Gastrocnemius medialis (tissue), 4 donors: ENCODE measurements around the gene TMEM89. TPM values are rescaled to one million over a fixed set of nuclear protein-coding genes. Genes with fewer than 3 reads are reported as not detected.

ENCODE experiments used
- ATAC-seq, 2 donors: fragments of 150-250 bp; one replicate each; pipeline ENCODE4 v1.9.1; 2016
- DNase-seq, 2 donors: peaks; one replicate each; pipeline ENCODE4 v3.0.0-alpha.2; 2019
- H3K27ac ChIP-seq, 4 donors: fragments of 200-600 bp; sonication (generic); 1 replicate in 1 of 4; 2 replicates in 3 of 4; pipeline ENCODE4 v1.5.1; 2016 to 2018; ENCODE audit warnings: mild to moderate bottlenecking in 2 of 4, moderate library complexity in 1 of 4
- H3K27me3 ChIP-seq, 3 donors: fragments of 200-600 bp; sonication (generic) in 2 of 3; 1 replicate in 1 of 3; 2 replicates in 2 of 3; pipeline versions ENCODE4 v1.5.1 to v1.6.0; 2016 to 2019; ENCODE audit warnings: mild to moderate bottlenecking in 1 of 3, moderate library complexity in 1 of 3
- H3K36me3 ChIP-seq, 2 donors: fragments of 200-600 bp; sonication (generic) in 1 of 2; one replicate each; pipeline ENCODE4 v1.5.1; 2017 to 2018
- H3K4me1 ChIP-seq, 2 donors: fragments of 200-600 bp; sonication (generic) in 1 of 2; one replicate each; pipeline ENCODE4 v1.5.1; 2016 to 2017; ENCODE audit warnings: mild to moderate bottlenecking in 2 of 2
- H3K4me3 ChIP-seq, 4 donors: fragments of 200-600 bp; sonication (generic) in 3 of 4; 1 replicate in 1 of 4; 2 replicates in 3 of 4; pipeline ENCODE4 v1.5.1; 2016 to 2019; ENCODE audit warnings: mild to moderate bottlenecking in 2 of 4
- H3K9me3 ChIP-seq, 3 donors: fragments of 200-600 bp; sonication (generic) in 2 of 3; 1 replicate in 1 of 3; 2 replicates in 2 of 3; pipeline ENCODE4 v1.5.1; 2016 to 2019
- POLR2A ChIP-seq, 2 donors: fragments of 450-650 bp; IDR thresholded peaks; one replicate each; pipeline ENCODE4 v1.6.1; 2017; ENCODE audit warnings: antibody characterized with exemption in 2 of 2, mild to moderate bottlenecking in 2 of 2, moderate library complexity in 2 of 2
- in situ Hi-C, 4 donors: fragments of 200-750 bp; cut with MboI; loops; one replicate each; pipeline versions ENCODE4 v1.15.0 to v1.8.0; 2017; ENCODE audit warnings: low sequenced_read_pairs in 4 of 4
- intact Hi-C: fragments of 100-400 bp; cut with DNase I; formaldehyde crosslinking; loops from one replicate; pipeline ENCODE4 v1.15.1; 2023; ENCODE audit warnings: low total_unique reads
- total RNA-seq, 4 donors: library from RNA; depleted of rRNA; stranded (reverse); fragments of >200 nt; gene quantifications; one replicate each; pipeline versions ENCODE4 v1.1.0 to v1.2.3, GENCODE V29; 2016
- TF ChIP-seq, protein P1 (sequence below), 5 experiments: fragments of 450-650 bp in 3 of 5; fragments of 200-600 bp in 2 of 5; sonication (generic) in 2 of 5; IDR thresholded peaks in 4 of 5; conservative IDR thresholded peaks in 1 of 5; 1 replicate in 4 of 5; 2 replicates in 1 of 5; pipeline ENCODE4 v1.5.1; 2016 to 2019; ENCODE audit warnings: antibody characterized with exemption in 5 of 5, mild to moderate bottlenecking in 3 of 5, moderate library complexity in 3 of 5

The TMEM89 gene
- total RNA-seq, 4 donors from 2014 or later = not detected

DNA sequence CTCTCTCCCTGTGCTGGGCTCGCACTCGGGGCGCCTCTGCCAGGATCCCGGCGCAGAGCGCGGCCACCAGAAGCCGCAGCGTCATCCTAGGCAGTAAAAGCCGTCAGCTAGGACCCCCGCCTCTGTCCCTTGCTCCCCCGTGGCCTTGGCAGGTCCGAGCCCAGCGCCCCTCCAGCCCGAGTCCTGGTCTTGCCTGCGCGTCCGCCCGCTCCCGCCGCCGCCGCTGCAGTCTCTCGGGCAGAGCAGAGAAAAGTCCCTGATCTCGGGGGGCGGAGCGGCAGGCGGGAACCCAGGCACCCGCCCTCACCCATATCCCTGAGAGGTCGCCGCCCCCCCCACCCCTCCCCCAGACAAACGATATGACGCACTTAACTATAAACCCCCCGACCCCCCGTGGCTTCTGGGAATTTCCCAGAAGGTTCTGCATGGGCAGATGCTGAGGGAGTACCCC is 26.5 kb downstream of the TMEM89 start, which contains the start of gene COL7A1:
Gene COL7A1 (minus strand): TSS at position 255 of the 451 bp plus-strand sequence. CDS start 170 bp downstream, at position 85.
- Histone ChIP-seq H3K36me3 (peaks cover 0 to 12% of the 10 kb centered on the region in 2 donors), H3K4me3 (peak within 1 kb of the TSS; percentile 38 to 50 (median 44)), H3K9me3 (no peaks in the 10 kb centered on the region), H3K27ac (peak within 1 kb of the TSS; percentile 85 to 98 (median 92)), H3K27me3 (no peaks in the 10 kb centered on the region), H3K4me1 (peaks cover 48 to 53% of the 10 kb centered on the region in 2 donors)
- TF ChIP-seq POLR2A (IDR thresholded peaks at IDR 0.05) = no peak
- TF ChIP-seq, protein P1, sequence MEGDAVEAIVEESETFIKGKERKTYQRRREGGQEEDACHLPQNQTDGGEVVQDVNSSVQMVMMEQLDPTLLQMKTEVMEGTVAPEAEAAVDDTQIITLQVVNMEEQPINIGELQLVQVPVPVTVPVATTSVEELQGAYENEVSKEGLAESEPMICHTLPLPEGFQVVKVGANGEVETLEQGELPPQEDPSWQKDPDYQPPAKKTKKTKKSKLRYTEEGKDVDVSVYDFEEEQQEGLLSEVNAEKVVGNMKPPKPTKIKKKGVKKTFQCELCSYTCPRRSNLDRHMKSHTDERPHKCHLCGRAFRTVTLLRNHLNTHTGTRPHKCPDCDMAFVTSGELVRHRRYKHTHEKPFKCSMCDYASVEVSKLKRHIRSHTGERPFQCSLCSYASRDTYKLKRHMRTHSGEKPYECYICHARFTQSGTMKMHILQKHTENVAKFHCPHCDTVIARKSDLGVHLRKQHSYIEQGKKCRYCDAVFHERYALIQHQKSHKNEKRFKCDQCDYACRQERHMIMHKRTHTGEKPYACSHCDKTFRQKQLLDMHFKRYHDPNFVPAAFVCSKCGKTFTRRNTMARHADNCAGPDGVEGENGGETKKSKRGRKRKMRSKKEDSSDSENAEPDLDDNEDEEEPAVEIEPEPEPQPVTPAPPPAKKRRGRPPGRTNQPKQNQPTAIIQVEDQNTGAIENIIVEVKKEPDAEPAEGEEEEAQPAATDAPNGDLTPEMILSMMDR (IDR thresholded peaks at IDR 0.05 in 4 of 5, conservative IDR thresholded peaks at IDR 0.05 in 1 of 5) = no peak
- no peak for ATAC-seq
- in situ Hi-C loops (no loop called here), intact Hi-C loops (no loop called here)
- DNase-seq = no peak

DNA sequence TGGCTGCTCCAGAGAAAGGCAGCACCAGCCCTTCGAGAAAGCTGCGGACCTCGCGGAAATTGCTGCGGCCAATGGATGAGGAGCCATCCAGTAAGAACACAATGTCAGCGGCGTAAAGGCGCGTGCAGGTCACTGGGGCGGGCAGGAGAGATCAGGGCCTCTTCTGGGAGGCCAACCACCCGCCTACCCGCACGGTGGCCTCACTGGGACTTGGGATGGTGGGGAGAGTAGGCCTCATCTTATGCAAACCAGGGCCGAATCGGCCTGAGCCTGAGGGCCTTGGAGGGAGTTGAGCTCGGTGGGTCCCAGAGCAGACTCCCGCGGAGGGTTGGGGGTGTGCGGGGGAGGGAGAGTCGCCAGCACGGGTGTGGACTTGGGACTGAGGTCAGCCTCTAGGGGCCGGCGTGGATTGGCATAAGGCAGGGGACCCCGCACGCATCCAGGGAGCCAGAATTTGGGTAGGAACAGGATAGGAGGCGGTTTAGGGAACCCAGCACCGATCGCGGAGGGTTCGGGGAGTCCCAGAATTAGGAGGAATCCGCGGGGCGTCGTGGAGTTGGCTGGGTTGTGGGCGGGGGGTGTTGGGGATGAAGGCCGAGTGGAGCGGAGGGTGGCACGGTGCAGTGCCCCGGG is 27.0 kb downstream of the TMEM89 start:
- Histone ChIP-seq H3K27me3 (no peaks in the 10 kb centered on the region), H3K4me3 (peak overlapping the region; percentile 38 to 50 (median 44)), H3K27ac (peak overlapping the region in 1 of 4 donors; percentile 47), H3K4me1 (peaks cover 42 to 47% of the 10 kb centered on the region in 2 donors), H3K9me3 (no peaks in the 10 kb centered on the region), H3K36me3 (peaks cover 0 to 6% of the 10 kb centered on the region in 2 donors)
- TF ChIP-seq, protein P1 (IDR thresholded peaks at IDR 0.05 in 4 of 5, conservative IDR thresholded peaks at IDR 0.05 in 1 of 5) = no peak
- no peak for TF ChIP-seq POLR2A (IDR thresholded peaks at IDR 0.05)
- ATAC-seq = no peak
- intact Hi-C loops (no loop called here), in situ Hi-C loops (no loop called here)
- DNase-seq = no peak

DNA sequence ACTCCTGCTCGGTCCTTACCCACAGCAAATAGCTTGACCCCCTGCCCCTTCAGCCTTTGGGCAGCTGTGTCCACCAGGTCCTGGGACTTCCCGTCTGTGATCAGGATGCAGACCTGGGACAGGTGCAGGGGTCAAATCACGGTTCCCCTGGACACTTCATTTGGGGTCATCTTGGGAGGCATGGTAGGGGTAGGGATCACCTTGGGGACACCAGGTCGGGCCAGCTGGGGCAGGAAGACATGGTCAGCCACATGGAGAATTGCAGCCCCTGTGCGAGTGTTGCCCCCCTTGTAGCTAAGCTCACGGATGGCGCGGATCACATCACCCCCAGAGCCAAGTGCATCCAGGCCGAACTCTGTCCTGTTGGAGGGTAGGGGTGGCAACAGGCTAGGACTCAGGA is 28.2 kb downstream of the TMEM89 start:
- Histone ChIP-seq H3K27me3 (no peaks in the 10 kb centered on the region), H3K27ac (no peak overlapping the region), H3K9me3 (no peaks in the 10 kb centered on the region), H3K4me1 (peaks cover 30 to 35% of the 10 kb centered on the region in 2 donors), H3K4me3 (no peak overlapping the region), H3K36me3 (no peaks in the 10 kb centered on the region)
- DNase-seq (no peak), ATAC-seq (no peak)
- intact Hi-C loops = no loop called here
- TF ChIP-seq, protein P1 (IDR thresholded peaks at IDR 0.05 in 4 of 5, conservative IDR thresholded peaks at IDR 0.05 in 1 of 5) = no peak
- TF ChIP-seq POLR2A (IDR thresholded peaks at IDR 0.05) = no peak
- in situ Hi-C loops = no loop called here

DNA sequence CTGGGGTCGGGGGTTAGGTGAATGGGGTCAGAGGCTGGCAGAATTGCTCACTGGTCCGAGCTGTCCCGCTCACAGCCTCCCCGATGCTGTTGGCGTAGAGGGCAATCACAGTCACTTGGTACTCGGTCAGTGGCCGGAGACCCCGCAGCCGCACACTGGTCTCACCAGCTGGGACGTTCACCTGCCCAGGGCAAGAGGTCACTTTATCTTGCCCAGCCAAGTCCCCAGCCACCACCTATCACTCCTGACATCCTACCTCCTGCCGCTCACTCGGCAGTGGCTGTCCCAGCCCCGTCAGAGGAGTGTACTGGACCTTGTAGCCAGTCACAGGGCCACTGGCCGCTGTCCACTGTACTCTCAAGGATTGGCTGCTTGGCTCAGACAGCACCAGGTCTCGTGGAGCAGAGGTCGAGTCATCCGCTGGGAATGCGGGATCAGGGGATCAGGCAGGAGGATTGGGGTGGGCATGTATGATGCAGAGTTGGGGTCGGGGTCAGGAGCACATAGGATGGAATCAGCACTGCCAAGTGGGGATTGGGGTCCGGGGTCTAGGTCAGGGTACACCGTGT is 29.0 kb downstream of the TMEM89 start:
- H3K9me3 ChIP-seq = no peaks in the 10 kb centered on the region
- in situ Hi-C loops = no loop called here
- H3K36me3 ChIP-seq = no peaks in the 10 kb centered on the region
- TF ChIP-seq POLR2A (IDR thresholded peaks at IDR 0.05) = no peak
- TF ChIP-seq, protein P1 (IDR thresholded peaks at IDR 0.05 in 4 of 5, conservative IDR thresholded peaks at IDR 0.05 in 1 of 5) = no peak
- H3K27ac ChIP-seq = no peak overlapping the region
- H3K4me1 ChIP-seq = peaks cover 24 to 28% of the 10 kb centered on the region in 2 donors
- no peaks in the 10 kb centered on the region for H3K27me3 ChIP-seq
- no peak for DNase-seq
- intact Hi-C loops = no loop called here
- no peak for ATAC-seq
- H3K4me3 ChIP-seq = no peak overlapping the region
